Choroid plexus epithelial cell (primary cell): Measurements from ENCODE around the gene UBA52.
A peak's percentile ranks its signal among the peaks of the same experiment; 100 is the strongest.

Experiments
- DNase-seq: peaks from one replicate; pipeline ENCODE4 v3.0.0-alpha.2; 2010; ENCODE audit warnings: low read depth
- H3K4me3 ChIP-seq: 2 replicates; pipeline ENCODE4 v1.5.1; 2011; ENCODE audit warnings: low read depth, mild to moderate bottlenecking, control low read depth, low read length, moderate library complexity
- CTCF ChIP-seq: conservative IDR thresholded peaks from 2 replicates; pipeline ENCODE4 v1.5.1; 2011; ENCODE audit warnings: low read depth, mild to moderate bottlenecking, control low read depth, inconsistent platforms, low read length, moderate library complexity

UBA52 gene

GRCh38 chr19:18576383-18576782 lies 4.7 kb downstream of the UBA52 start:
- H3K4me3 ChIP-seq: no peak overlapping the region
- no peak for DNase-seq
- TF ChIP-seq CTCF: no peak

GRCh38 chr19:18577365-18577914 lies 5.8 kb downstream of the UBA52 start:
- no peak for DNase-seq
- no peak overlapping the region for H3K4me3 ChIP-seq
- TF ChIP-seq CTCF: no peak

- H3K4me3 ChIP-seq: no peak overlapping the region
- TF ChIP-seq CTCF: no peak
- no peak for DNase-seq
Measured at GRCh38 chr19:18580311-18580710, 8.7 kb downstream of the UBA52 start.

GRCh38 chr19:18586306-18586705 lies 14.6 kb downstream of the UBA52 start:
- DNase-seq: no peak
- no peak overlapping the region for H3K4me3 ChIP-seq
- peak; percentile 15 for TF ChIP-seq CTCF

- DNase-seq: no peak
- no peak for TF ChIP-seq CTCF
- no peak overlapping the region for H3K4me3 ChIP-seq
Measured at GRCh38 chr19:18587561-18587960, 15.9 kb downstream of the UBA52 start.

GRCh38 chr19:18587962-18588610 lies 16.4 kb downstream of the UBA52 start:
- DNase-seq: no peak
- TF ChIP-seq CTCF: no peak
- H3K4me3 ChIP-seq: peak overlapping the region; percentile 78

- TF ChIP-seq CTCF: peak; percentile 75
- DNase-seq: peak; percentile 73
Measured at GRCh38 chr19:18588611-18589379, 17.1 kb downstream of the UBA52 start, which contains the start of gene REX1BD. TSS of gene REX1BD (plus strand) at chr19:18588798. CDS start at chr19:18588802, 4 bp downstream.

More at GRCh38 chr19:18588611-18589379, 17.1 kb downstream of the UBA52 start, which contains the start of gene REX1BD:
- H3K4me3 ChIP-seq: peak within 1 kb of the TSS; percentile 78
